22Rv1 (cell line): ENCODE measurements around the gene PSMD5.

Experiments
- CTCF ChIP-seq: fragments of 450-650 bp; IDR thresholded peaks from 2 replicates; pipeline ENCODE4 v1.5.1; 2017; ENCODE audit warnings: mild to moderate bottlenecking
- ZFX ChIP-seq: fragments of 450-650 bp; IDR thresholded peaks from 2 replicates; pipeline ENCODE4 v1.6.1; 2017; ENCODE audit warnings: antibody characterized with exemption, borderline replicate concordance

- TF ChIP-seq CTCF: no peak
- TF ChIP-seq ZFX: no peak
Observed at GRCh38 chr9:120891884-120892747, 49.4 kb upstream of the PSMD5 start.
